Spleen (tissue), 7 donors: ENCODE data around the gene CHCT1.

ENCODE experiments used
- POLR2A ChIP-seq, 3 donors: fragments of 450-650 bp; IDR thresholded peaks; one replicate each; pipeline ENCODE4 v1.5.1; 2017; ENCODE audit warnings: antibody characterized with exemption in 3 of 3, mild to moderate bottlenecking in 1 of 3
- TF ChIP-seq, protein P1 (sequence below), 11 experiments: fragments of 200-600 bp in 7 of 11; fragments of 450-650 bp in 4 of 11; sonication (generic) in 4 of 11; IDR thresholded peaks in 8 of 11; conservative IDR thresholded peaks in 3 of 11; 1 replicate in 7 of 11; 2 replicates in 4 of 11; pipeline versions ENCODE4 v1.4.0 to v1.8.0; 2016 to 2021; ENCODE audit warnings: antibody characterized with exemption in 11 of 11, inconsistent platforms in 4 of 11, mild to moderate bottlenecking in 1 of 11
- donor health status: DM: no; HTN: no; CAD: no; lungs with moderate emphysema.
- donor health status: DM: no; HTN: no; CAD: no.
- donor health status: DM: no; HTN: no; CAD: no.

GRCh38 chr17:60410001-60410400, 12.3 kb upstream of the CHCT1 start:
- TF ChIP-seq, protein P1, sequence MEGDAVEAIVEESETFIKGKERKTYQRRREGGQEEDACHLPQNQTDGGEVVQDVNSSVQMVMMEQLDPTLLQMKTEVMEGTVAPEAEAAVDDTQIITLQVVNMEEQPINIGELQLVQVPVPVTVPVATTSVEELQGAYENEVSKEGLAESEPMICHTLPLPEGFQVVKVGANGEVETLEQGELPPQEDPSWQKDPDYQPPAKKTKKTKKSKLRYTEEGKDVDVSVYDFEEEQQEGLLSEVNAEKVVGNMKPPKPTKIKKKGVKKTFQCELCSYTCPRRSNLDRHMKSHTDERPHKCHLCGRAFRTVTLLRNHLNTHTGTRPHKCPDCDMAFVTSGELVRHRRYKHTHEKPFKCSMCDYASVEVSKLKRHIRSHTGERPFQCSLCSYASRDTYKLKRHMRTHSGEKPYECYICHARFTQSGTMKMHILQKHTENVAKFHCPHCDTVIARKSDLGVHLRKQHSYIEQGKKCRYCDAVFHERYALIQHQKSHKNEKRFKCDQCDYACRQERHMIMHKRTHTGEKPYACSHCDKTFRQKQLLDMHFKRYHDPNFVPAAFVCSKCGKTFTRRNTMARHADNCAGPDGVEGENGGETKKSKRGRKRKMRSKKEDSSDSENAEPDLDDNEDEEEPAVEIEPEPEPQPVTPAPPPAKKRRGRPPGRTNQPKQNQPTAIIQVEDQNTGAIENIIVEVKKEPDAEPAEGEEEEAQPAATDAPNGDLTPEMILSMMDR (IDR thresholded peaks at IDR 0.05 in 8 of 11, conservative IDR thresholded peaks at IDR 0.05 in 3 of 11), result no peak
- TF ChIP-seq POLR2A (IDR thresholded peaks at IDR 0.05), result no peak
